ENCODE results near the gene TMCC3.
A peak's percentile ranks its signal among the peaks of the same experiment; 100 is the strongest.
"Not testable (repeated sequence)": the region's sequence is repeated elsewhere in the genome, so short reads cannot be mapped to it uniquely, and the experiment has no call there.

Gene TMCC3

GRCh38 chr12:94634717-94635116, 15.6 kb downstream of the TMCC3 start:
- no peak for DNase-seq (ENCODE audit: low read depth)

GRCh38 chr12:94633401-94633800, 17.0 kb downstream of the TMCC3 start:
- no peak for DNase-seq (ENCODE audit: low read depth)

- no peak for DNase-seq (ENCODE audit: low read depth)
Measured at GRCh38 chr12:94631058-94631457, 19.3 kb downstream of the TMCC3 start.

GRCh38 chr12:94628819-94629472, 21.4 kb downstream of the TMCC3 start:
- no peak for DNase-seq (ENCODE audit: low read depth)

GRCh38 chr12:94628369-94628768, 22.0 kb downstream of the TMCC3 start:
- DNase-seq (ENCODE audit: low read depth), result no peak

- no peak for DNase-seq (ENCODE audit: low read depth)
Measured at GRCh38 chr12:94625531-94625930, 24.8 kb downstream of the TMCC3 start.

GRCh38 chr12:94623161-94623920, 27.0 kb downstream of the TMCC3 start:
- DNase-seq (ENCODE audit: low read depth), result no peak

- no peak for DNase-seq (ENCODE audit: low read depth)
Measured at GRCh38 chr12:94622475-94622874, 27.9 kb downstream of the TMCC3 start.

- DNase-seq (ENCODE audit: low read depth), result peak; percentile 4
Measured at GRCh38 chr12:94621662-94622359, 28.5 kb downstream of the TMCC3 start.

- DNase-seq (ENCODE audit: low read depth), result no peak
Measured at GRCh38 chr12:94620621-94621020, 29.7 kb downstream of the TMCC3 start.

- no peak for DNase-seq (ENCODE audit: low read depth)
Measured at GRCh38 chr12:94618995-94619695, 31.2 kb downstream of the TMCC3 start.

GRCh38 chr12:94617101-94617500, 33.3 kb downstream of the TMCC3 start:
- DNase-seq (ENCODE audit: low read depth), result no peak

GRCh38 chr12:94616203-94616729, 34.1 kb downstream of the TMCC3 start:
- DNase-seq (ENCODE audit: low read depth), result no peak

- no peak for DNase-seq (ENCODE audit: low read depth)
Measured at GRCh38 chr12:94615260-94616181, 34.8 kb downstream of the TMCC3 start.

- DNase-seq (ENCODE audit: low read depth), result no peak
Measured at GRCh38 chr12:94614288-94614721, 36.1 kb downstream of the TMCC3 start.

- DNase-seq (ENCODE audit: low read depth), result no peak
Measured at GRCh38 chr12:94609917-94610443, 40.4 kb downstream of the TMCC3 start.

- DNase-seq (ENCODE audit: low read depth), result not testable (repeated sequence)
Measured at GRCh38 chr12:94606810-94607209, 43.5 kb downstream of the TMCC3 start.

- DNase-seq (ENCODE audit: low read depth), result no peak
Measured at GRCh38 chr12:94604366-94604698, 46.0 kb downstream of the TMCC3 start.

GRCh38 chr12:94603434-94604365, 46.7 kb downstream of the TMCC3 start:
- DNase-seq (ENCODE audit: low read depth), result peak; percentile 38

GRCh38 chr12:94602024-94602423, 48.3 kb downstream of the TMCC3 start:
- DNase-seq (ENCODE audit: low read depth), result no peak
